ENCODE results near the gene GSG1L. TPM values are rescaled to one million over a fixed set of nuclear protein-coding genes. Genes with fewer than 3 reads are reported as not detected.

GSG1L gene
- total RNA-seq, 4 donors from 2014 or later: not detected

- TF ChIP-seq, protein P1, sequence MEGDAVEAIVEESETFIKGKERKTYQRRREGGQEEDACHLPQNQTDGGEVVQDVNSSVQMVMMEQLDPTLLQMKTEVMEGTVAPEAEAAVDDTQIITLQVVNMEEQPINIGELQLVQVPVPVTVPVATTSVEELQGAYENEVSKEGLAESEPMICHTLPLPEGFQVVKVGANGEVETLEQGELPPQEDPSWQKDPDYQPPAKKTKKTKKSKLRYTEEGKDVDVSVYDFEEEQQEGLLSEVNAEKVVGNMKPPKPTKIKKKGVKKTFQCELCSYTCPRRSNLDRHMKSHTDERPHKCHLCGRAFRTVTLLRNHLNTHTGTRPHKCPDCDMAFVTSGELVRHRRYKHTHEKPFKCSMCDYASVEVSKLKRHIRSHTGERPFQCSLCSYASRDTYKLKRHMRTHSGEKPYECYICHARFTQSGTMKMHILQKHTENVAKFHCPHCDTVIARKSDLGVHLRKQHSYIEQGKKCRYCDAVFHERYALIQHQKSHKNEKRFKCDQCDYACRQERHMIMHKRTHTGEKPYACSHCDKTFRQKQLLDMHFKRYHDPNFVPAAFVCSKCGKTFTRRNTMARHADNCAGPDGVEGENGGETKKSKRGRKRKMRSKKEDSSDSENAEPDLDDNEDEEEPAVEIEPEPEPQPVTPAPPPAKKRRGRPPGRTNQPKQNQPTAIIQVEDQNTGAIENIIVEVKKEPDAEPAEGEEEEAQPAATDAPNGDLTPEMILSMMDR (IDR thresholded peaks at IDR 0.05; ENCODE audit: low read depth): no peak
Measured at GRCh38 chr16:27899736-27900135, 163.8 kb downstream of the GSG1L start.

GRCh38 chr16:27894386-27894785, 169.1 kb downstream of the GSG1L start:
- TF ChIP-seq, protein P1 (IDR thresholded peaks at IDR 0.05; ENCODE audit: low read depth): no peak

DNA sequence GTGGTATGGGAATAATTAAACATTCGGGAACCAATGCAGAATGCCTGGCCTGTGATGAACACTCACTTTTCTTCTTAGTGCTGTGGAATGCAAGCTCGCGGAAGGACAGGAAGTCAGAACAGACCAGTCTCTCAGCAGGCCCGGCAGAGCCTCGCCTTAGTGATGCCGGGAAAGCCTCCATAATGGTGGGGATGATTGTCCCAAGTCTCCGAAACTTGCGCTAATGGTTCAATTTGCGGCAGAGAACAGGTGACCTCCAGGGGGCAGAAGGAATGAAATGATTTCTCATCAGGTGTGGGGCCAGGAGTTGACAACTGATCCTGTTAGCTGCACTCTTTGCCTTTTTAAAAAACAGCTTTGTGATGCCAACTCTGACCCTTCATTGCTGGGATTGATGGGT, 170.6 kb downstream of the GSG1L start:
- TF ChIP-seq, protein P1 (IDR thresholded peaks at IDR 0.05; ENCODE audit: low read depth): no peak

DNA sequence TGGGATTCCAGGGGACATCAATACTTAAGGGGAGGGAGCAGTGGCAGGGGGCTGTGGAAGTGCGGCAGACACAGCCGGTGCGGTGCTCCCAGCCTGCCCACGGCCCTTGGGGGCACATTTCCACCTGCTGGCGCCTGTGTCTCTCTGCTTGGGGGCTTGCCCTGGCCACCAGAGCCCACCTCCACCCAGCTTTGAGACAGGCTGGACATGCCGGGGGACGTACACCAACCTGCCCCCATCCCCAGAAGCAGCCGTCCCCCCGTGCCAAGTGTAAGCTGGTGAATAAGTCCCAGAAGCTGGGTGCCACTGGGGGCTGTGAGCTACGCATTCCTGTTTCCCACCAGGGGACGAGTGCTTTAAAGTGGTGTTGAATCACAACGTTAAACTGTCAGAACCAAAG, 172.6 kb downstream of the GSG1L start:
- TF ChIP-seq, protein P1 (IDR thresholded peaks at IDR 0.05; ENCODE audit: low read depth): no peak

DNA sequence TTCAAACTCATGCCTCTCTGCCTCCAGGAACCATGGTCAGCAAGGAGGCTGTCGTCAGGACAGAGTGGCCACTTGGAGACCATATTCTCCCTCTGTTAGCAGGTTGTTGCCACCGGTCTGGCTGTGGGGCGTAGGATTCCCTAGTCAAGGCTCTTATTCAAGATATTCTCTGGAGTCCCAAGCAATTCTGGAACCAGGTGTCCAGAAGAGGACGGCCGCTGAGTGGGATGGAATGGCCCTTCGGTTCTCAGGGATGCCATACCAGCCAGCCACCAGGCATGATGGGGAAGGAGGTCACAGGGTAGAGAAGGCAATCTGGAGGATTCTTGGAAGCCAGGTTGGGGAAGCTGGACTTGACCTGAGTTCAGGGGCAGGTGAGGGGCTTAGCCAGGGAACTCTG, 173.5 kb downstream of the GSG1L start:
- TF ChIP-seq, protein P1 (IDR thresholded peaks at IDR 0.05; ENCODE audit: low read depth): no peak

GRCh38 chr16:27883576-27883975, 179.9 kb downstream of the GSG1L start:
- TF ChIP-seq, protein P1 (IDR thresholded peaks at IDR 0.05; ENCODE audit: low read depth): no peak

DNA sequence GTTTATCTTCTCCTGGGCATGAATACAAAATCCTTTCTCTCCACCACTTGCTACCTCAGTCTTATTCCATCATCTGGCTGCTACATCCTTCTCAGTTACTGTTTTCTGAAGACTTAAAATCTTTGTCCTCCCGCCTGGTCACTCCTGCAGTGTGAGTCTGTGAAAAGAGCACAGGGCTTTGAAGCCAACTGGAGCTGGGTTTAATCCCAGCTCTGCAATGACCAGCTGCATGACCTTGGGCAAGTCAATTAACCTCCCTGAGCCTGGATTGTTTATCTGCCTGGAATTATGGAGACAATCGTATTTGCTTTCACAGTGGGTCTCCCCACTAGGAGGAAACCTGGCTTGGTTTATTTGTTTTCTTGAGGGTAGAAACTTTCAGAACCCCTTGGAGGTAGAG, 183.2 kb downstream of the GSG1L start:
- TF ChIP-seq, protein P1 (IDR thresholded peaks at IDR 0.05; ENCODE audit: low read depth): no peak
